Right hindlimb (tissue), 1 donor: ENCODE measurements around the gene KCND3.

ENCODE experiments used
- DNase-seq: peaks from one replicate; pipeline ENCODE4 v3.0.0-alpha.2; 2018

Gene KCND3

DNA sequence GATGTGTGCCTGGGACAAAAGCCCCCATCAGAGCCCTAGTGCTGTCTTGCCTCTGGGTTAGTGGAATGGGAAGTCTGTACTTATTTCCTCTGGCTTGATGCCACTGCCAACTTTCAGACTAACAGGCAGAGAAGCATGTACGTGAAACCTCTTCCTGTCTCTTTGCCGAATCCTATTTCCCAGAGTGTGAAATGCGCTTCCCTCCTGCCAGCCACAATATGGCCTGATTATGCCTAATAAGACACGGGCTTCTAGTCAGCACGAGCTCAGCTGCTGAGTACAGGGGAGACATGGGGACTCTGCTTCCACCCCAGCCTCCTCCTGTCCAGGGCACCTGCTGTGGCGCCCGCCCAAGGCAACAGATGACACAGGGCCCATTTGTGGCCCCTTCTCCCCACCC lies 111.4 kb downstream of the KCND3 start:
- no peak for DNase-seq

DNA sequence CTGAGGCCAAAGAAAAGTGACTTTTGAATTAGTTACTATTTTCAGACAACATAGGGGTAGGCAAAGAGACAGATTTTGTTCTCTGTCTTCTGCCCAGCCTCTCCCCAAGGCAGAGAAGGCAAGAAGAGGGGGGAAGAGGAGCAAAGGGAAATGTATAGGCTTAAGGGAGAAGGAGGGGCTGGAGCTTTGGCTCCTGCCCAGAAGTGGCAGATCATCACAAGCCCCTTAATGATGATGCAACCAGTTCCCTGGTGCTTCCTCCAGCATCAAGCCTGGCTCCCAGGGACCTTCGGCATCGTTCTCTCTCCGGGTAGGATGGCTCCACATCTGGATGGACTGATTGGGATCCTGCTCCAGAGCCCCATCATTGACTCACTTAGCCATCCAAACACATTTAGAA lies 112.8 kb downstream of the KCND3 start:
- DNase-seq = no peak

DNA sequence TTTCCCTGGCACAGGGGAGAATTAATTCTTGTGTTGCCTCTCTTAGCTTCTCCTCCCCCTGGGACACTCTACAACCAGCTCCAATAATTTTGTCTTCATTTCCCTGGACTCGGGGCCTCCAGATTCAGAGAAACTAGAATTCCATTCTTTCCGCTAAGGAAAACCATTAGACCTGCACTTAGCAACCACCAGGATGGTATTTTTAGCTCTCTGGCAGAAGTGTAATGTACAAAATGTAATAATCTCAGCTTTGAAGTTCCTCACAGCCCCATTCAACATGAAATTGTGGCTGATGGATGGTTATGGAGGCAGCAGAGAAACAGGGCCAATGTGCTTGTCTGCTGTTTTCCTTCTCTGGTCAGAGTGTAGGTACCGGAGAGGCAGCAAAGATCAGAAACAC lies 113.8 kb downstream of the KCND3 start:
- DNase-seq = no peak

DNA sequence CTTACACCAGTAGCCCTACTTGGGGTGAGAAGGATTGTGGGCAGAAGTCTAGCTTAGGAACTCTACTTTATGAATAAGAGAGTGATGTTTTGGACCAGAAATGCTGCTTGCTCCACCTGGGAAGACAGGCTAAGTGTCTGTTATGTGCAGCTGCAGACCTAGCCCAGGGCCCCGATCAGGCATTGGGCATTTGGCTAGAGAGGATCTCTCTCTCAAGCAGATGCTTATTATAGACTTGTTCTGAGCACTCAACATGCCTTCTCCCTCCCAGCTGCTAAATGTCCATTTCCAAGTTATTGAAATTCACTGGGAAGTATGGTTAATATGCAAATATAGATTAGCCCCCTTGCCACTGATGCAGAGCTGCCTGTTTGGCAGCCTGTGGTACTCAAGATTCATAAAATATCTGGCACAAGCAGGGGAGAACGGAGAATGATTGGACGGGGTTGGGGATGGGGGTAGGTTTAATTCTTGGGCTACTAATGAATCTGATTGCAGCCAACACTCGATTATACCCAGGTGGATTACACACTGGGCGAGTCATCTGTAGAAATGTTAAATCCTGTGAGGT lies 115.9 kb downstream of the KCND3 start:
- DNase-seq = no peak

DNA sequence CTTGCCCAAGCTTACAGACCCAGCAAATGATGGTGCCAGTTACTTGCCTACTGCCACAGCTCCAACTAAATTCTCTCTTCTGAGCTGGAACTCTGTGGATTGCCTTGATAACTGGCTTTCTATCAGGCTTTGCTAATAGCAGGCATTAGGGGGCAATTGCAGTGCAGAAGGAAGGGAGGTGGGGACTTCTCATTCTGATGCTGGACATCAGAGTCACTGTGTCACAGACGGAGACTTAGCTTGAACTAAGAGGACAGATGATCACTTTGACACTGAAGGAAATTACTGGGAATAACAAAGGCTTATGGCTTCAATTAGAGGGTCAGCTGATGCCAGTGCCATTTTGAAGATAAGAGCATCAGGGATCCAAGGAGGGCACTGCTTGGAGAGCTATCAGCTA lies 119.3 kb downstream of the KCND3 start:
- no peak for DNase-seq

DNA sequence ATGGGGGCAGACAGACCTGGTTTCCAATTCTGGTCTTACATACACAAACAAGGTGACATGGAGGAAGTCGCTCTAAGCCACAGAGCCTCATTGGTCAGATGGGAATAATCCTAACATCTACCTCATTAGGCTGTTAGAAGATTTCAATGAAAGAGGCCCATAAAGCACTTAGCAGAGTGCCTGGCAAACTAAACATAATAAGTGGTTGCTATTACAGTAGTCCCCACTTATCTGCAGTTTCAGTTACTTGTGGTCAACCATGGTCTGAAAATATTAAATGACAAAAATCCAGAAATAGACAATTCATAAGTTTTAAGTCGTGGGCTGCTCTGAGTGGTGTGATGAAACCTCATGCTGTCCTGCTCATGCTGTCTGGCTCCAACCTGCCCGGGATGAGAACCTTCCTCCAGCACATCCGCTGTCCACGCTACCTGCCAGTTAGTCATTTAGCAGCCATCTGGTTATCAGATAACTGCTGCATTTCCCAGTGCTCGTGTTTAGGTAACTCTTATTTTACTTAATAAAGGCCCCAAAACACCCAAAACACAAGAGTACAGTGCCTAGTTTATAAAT lies 121.5 kb downstream of the KCND3 start:
- no peak for DNase-seq

DNA sequence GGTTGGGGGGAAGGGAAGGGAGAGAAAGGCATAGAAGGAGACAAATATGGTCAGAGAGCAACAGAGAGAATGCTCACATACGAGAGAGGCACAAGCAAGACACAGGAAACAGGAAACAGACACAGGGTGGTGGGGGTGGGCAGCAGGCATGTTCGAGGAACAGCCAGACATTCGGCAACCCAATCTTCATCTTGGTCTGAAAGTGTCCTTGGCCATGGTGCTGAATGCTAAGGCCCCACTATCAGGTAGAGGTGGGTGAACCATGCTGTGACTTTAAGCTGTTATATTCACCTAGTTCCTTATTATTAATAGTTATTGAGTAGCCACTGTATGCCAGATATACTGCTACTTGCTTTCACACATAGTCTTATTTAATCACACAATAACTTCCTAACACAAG lies 124.6 kb downstream of the KCND3 start:
- DNase-seq = no peak

DNA sequence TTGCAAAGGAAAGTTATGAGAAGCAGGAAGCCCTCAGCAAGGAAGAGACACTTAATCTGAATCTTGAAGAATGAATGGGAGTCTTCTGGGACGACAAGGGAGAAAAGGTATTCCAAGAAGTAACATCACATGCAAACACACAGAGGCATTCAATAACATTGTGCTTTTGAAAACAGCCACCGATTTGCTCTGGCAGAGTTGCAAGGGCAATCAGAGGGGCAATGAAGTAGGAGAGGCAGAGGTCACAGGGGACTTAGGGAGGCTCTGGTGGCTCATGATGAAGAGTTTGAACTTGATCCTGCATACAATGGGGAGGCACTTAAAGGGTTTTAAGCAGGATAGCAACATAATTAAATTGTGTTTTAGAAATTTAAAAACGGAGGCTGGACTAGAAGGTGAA lies 126.1 kb downstream of the KCND3 start:
- no peak for DNase-seq

DNA sequence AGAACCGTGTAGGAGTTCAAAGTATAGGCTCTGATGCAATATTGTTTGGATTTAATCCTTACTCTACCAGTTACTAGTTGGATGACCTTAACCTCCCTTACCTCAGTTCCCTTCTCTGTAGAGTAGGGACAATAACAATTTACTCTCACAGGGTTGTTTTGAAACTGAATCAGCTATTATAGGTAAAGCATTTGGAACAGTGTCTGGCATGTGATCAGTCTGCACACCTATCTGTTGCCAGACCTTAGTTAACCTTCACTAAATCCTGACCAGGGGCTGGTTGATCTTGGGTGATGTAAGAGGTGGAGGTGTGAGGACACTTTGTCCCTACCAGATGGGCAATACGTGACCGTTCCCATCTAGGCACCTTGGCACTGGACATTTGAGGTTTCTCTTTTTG lies 126.9 kb downstream of the KCND3 start:
- no peak for DNase-seq

DNA sequence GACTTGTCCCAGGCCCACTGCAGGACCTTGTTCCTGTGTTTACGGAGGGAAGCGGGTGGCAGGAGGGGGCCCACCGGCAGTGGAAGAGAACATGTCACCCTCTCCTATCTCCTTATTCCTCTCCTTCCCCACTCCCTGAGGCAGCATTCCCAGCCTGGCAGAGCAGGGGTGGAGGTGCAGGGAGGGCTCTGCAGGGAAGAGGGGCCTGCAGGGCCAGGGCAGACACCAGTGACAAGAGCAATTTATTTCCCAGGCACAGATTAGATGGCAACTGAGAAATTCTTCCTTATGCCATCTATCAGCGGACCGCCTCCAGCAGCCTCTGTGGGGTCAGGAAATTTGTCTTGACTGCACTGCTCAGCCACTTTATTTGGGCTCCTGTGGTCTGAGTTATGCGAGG lies 127.9 kb downstream of the KCND3 start:
- DNase-seq = no peak

DNA sequence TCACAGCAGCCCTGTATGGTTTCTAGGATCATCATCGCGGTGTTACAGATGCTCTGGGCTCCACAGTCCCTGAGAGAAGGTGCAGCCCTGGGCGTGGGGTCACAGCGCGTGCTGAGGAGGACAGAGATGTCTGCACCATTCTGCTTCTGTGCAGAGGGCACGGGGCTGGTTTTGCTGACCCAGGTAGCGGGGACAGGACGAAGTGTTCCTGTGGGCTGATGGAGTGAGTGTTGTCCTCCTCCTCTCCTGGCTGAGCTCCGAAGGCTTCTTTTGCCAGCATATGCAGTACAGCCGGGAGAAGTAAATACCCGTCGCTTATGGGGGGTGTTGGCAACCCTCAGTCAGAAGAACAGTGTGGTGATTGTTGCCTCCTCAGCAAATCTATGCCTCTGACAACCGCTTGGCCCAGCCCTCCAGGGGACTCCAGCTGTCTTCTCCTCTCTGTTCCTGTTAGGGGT lies 132.2 kb downstream of the KCND3 start:
- no peak for DNase-seq

DNA sequence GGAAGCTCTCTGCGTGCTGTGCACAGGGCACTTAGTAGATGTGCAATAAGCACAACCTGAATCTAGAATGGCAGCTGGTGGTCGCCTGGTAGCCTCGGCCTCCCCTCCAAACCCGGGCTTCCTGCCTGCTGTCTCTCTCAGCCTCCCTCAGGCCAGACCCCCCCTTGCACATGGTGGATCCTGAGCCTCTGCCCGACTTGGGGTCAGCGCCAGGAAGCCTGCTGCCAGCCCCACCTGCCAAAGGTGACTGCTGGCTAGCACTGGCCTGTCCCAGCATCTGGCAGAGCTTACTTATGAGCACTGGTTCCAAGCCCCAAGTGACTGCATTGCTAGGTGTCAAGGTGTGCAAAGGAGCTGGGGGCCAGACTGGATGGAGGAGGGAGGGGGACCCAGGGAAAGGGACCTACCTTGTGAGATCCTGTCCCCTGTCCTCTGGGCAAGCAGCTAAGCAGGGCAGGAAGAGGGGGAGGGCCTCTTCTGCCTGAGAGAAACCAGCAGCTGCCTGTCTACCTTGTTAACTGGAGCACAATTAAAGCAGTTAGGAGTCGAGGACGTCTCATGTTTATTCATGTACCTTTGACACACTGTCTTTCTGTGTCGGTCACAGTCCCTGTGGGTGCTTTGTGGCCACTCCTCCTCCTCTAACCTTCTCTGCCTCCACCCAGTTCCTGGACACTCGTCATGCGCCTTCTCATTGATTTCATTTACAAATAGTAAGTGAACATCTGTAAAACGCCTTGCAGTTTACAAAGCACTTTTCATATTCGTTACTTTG lies 132.9 kb downstream of the KCND3 start:
- no peak for DNase-seq

DNA sequence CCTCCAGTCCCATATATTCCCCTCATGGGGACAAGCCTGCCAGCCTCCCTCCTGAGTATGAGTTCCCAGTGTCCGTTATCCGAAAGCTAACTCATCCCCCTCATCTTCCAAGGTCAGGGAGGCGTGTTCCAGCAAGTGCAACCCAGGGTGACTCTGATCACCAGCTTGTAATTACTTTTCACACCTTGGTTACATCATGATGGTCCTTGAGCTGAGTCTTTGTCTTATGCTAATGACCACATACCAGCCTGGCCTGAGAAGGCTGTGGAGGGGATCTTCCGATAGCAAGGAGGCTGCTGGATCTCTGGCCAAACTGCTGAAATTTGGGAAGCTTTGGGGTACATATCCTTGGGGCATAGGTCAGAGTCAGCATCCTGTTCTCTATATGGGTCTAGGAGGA lies 134.2 kb downstream of the KCND3 start:
- no peak for DNase-seq

DNA sequence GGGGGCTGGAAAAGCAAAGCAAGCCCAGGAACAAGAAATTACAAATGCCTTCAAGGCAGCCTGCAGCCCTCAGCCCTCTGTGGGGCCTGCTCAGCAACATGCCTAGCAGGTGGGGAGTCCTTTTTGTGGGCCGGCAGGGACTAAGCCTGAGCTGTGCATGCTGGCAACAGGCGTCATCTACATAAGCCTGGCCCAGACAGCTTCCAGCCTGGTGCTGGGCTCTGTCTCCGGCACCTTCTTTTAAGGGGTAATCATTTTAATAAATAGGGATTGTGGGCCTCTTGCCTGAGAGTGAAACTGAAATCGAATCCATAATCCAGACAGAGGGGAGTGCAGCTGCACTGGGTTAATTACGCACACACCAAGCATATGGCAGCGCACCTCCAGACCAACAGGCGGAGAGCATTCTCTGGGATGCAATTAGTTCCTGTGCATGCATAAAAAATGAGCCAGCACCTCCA lies 137.2 kb downstream of the KCND3 start:
- no peak for DNase-seq

DNA sequence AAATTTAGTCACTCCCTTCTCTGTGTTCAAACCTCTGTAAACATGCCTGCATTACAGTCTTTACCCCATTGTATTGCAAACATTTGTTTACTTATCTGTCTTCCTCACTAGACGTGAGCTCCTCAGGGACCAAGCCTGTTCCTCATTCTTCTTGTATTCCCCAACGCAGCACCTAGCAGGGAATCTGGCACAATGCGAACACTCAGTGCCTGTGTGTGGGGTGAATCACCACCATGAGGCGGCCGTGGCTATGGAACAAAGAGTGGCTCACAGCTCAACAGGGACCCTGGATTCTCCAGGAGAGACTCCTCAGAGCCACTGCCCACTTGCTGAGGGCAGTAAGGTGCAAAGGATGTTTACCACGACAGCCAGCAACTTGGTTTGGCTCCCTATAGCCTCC lies 137.9 kb downstream of the KCND3 start:
- DNase-seq = no peak

DNA sequence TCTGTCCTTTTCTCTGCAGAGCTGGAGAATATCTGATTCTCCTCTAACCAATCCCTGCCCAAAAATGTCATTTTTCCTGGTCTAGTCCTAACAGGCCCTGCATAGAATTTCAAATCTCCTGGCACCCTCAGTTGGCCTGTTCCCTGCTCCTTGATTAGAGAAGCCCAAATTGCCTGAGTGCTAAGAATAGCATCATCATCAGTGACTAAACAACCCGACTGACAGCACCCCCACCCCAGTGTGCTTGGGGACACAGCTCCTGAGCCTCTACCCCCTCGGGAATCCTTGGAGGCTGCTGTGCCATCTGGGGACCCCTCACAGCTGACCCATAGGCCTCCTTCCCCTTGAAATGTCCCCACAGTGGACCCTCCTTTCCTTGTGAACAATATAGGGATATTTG lies 139.4 kb downstream of the KCND3 start:
- DNase-seq = no peak

DNA sequence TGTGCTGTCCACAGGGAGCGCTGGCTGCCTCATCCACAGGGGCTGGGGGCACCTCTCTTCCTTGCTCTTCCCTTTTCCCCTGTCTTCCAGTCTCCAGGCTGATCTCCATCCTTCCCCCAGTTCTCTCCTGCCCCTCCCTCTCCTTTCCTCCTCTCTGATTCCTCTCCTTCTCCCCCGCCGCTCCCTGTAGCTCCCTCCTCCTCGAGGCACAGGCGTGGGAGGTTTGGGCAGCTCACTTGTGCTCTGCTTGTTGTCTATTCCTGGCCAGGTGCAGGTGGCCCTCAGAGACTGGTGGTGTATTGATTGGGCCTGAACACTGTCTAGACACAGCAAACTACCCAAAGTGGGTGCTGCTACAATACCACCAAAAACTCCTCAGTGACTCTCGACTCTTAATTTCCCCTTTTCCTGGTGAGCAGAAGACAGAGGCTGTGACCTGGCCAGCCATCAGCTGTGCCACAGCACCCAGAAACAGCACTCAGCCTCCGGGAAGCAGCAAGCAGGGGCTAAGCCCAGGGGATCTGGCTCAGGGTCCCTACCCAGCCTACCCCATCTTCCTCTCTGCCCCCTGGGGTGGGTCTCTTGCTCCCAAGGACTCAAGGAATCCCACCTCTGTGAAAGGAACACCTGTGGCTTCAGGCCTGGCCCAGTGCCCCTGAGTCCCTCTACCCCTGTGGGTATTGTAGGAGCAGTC lies 140.5 kb downstream of the KCND3 start:
- no peak for DNase-seq

DNA sequence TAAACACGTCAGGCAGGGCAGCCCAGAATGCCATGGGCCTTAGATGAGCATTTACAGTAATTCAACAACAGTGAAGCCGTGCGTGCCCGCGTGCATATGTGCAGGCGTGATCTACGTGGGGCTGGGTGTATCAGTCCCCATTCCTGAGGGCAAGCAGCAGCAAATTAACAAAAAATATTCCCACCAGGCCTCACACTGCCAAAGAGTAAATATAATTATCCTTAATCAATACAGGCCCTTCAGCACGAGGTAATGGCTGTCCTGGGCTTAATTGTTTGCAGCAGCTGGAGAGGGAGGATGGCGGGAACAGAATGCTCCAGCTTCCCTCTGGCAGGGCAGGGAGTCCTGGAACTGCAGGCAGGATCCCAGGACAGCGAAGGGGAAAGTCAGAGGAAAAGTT lies 142.0 kb downstream of the KCND3 start:
- no peak for DNase-seq

DNA sequence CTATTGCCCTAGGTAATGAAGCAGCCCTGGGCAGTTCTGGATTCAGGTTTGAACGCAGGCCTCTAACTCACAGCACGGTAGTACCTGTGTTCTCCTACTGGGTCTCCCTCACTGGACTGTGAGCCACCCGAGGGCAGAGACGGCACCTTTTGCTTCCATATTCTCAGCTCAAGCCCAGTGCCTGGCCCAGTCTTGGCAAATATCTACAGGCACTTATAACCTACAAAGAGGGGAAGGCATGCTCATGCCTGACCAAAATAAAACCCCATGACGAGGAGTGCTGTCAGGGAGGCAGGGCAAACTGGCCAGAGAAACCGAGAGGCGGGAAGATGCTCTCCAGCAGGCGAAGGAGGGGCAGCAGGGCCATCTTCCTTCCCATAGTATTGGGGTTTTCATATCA lies 142.6 kb downstream of the KCND3 start:
- no peak for DNase-seq

DNA sequence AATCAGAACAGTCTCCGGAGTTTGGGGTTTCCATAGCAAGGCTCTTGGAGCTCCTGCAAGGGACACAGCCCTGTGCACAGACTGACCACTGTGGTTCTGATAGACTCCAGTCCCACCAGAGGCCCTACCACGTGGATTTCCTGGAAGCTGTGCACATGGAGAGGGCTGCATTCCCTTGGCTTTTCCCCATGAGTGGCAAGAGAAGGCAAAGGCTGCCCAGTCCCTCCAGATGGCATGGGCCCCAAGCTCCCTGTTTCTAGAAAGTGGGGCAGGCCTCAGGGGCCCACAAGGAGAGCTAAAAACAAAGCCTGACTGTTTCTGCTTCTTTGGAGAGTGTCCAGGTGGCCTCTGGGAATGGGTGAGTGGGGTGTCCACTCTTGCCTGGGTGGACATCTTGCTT lies 146.3 kb downstream of the KCND3 start:
- no peak for DNase-seq

DNA sequence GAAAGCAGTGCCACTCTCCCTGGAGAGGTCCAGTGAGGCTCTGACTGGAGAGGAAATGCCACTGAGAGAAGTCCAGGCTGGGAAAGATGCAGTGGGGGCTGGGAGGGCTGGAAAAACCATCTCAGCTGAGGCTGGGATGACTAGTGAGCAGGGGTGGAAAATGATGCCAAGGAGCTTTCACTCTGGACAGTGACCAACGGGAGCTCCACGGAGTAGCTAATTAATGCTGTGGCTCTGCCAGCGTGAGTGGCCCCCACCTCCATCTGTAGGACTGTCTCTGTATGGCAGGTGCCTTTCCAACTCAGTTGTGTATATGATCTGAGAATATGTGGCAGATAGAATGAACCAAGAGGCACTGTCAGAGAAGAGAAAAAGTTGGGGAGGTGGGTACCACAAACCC lies 147.1 kb downstream of the KCND3 start:
- no peak for DNase-seq

DNA sequence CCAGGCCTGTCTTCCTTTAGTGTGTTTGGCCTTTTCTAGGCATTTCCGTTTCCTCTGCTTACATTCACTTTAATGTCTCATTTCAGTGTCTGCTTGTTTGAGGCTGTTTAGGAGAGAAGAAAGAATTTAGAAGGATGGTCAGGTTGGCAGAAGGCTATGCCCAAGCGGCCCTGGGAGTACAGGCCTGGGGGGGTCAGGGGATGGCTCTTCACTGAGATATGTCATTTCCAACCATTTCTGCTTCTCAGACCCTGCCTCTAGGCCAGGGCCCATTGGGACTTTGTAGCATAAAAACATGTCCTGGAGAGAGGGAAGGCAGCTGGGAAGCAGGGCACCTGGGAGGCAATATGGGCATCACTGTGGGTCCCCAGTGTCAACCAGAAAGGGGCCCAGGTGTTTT lies 147.7 kb downstream of the KCND3 start:
- DNase-seq = no peak

DNA sequence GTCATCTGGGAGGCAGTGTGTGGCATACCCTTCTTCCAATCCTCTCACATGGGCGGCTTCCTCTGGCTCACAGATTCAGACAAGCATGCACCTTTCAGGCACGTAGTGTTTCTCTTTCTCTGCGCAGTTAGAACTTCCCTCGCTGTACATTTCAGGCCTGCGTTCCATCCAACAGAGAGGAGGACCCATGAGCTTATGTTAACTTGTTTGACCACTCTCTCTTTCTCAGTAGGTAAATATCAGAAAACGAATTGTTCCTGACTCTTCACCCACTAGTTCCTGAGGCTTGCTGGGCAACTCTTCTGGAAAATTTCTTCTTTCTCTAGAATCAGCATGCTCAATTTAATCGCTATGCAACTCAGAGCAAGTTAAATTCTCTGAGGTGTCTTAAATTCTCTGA lies 148.3 kb downstream of the KCND3 start:
- DNase-seq = no peak

DNA sequence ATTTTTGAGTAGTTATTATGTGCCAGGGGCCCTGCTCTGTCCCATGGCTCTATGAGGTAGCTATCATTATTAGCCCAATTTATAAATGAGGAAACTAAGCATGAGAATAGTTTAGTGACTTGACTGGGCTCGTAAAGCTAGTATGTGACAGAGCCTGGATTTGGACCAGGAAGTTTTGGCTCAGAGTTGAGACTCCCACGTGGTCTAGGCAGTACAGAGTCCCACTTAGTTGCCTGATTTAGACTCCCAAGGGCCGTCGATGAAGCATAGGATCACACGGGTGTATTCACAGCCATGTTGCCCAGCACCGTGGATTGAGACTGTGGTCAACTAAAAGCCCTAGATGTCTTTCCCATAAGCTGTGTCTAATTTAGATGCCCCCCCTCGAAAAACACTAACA lies 152.1 kb downstream of the KCND3 start:
- DNase-seq = no peak
